Measurements from ENCODE around the gene HPS5. TPM values are rescaled to one million over a fixed set of nuclear protein-coding genes. Genes with fewer than 3 reads are reported as not detected.

HPS5 gene
- polyA plus RNA-seq, 1 donor (not counting 4 experiments of a cell fraction or from before 2014, with no cell fraction given), result 20.9 TPM

DNA sequence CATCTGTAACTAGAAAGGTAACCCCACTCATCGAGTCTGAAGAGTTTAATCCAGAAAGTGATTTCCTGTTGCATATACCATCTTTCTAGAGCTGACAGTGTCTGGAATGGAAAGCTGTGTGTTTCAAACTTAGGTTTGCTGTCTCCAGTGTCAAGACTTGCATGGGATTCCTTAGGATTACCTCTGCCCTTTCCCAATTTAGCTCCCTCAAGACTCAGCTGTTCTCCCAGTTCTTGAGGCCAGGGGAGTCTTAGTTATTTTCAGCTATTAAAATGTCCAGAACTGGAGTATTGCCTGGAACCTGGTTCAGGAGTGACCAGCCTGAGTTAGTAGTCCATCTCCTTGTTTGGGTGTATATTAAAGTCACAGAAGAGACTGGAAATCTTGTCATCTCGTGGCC lies 47.5 kb upstream of the HPS5 start:
- Histone ChIP-seq H3K27ac (ENCODE audit: control insufficient read depth, insufficient read depth, low read length) (no peak overlapping the region), H3K36me3 (ENCODE audit: control insufficient read depth in 2 of 2, extremely low read depth in 1 of 2, insufficient read depth in 2 of 2, low read length in 2 of 2) (peaks cover 9% of the 10 kb centered on the region in 2 experiments), H3K4me2 (ENCODE audit: control insufficient read depth, extremely low read depth, insufficient read depth, low read depth, low read length) (no peak overlapping the region), H3K9me3 (ENCODE audit: control insufficient read depth, low read depth, low read length) (no peaks in the 10 kb centered on the region), H4K20me1 (ENCODE audit: control insufficient read depth, extremely low read depth, insufficient read depth, low read length) (no peaks in the 10 kb centered on the region), H3K4me1 (ENCODE audit: control insufficient read depth, extremely low read depth, insufficient read depth, low read length) (no peaks in the 10 kb centered on the region), H3K9me1 (ENCODE audit: control insufficient read depth, extremely low read depth, insufficient read depth, low read length) (no peaks in the 10 kb centered on the region), H3K9ac (ENCODE audit: control insufficient read depth, extremely low read depth, insufficient read depth, low read length) (no peak overlapping the region), H2AFZ (ENCODE audit: control insufficient read depth, low read length) (no peak overlapping the region), H3K4me3 (ENCODE audit: control insufficient read depth in 2 of 3, extremely low read depth in 1 of 3, insufficient read depth in 2 of 3, low read depth in 1 of 3, low read length in 3 of 3) (no peak overlapping the region), H3K79me2 (ENCODE audit: control insufficient read depth, insufficient read depth, low read length) (no peaks in the 10 kb centered on the region), H3K27me3 (ENCODE audit: control insufficient read depth, extremely low read depth, insufficient read depth, low read length) (no peaks in the 10 kb centered on the region)
- dilution Hi-C loops (cut with MboI; ENCODE audit: extremely low pct_ligation_motif_present, low sequenced_read_pairs), result no loop called here
- TF ChIP-seq, protein P1, sequence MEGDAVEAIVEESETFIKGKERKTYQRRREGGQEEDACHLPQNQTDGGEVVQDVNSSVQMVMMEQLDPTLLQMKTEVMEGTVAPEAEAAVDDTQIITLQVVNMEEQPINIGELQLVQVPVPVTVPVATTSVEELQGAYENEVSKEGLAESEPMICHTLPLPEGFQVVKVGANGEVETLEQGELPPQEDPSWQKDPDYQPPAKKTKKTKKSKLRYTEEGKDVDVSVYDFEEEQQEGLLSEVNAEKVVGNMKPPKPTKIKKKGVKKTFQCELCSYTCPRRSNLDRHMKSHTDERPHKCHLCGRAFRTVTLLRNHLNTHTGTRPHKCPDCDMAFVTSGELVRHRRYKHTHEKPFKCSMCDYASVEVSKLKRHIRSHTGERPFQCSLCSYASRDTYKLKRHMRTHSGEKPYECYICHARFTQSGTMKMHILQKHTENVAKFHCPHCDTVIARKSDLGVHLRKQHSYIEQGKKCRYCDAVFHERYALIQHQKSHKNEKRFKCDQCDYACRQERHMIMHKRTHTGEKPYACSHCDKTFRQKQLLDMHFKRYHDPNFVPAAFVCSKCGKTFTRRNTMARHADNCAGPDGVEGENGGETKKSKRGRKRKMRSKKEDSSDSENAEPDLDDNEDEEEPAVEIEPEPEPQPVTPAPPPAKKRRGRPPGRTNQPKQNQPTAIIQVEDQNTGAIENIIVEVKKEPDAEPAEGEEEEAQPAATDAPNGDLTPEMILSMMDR (optimal IDR thresholded peaks at IDR 0.05 in 1 of 3, IDR thresholded peaks at IDR 0.05 in 1 of 3, conservative IDR thresholded peaks at IDR 0.05 in 1 of 3; ENCODE audit: extremely low read depth in 1 of 3, insufficient read depth in 2 of 3, low read length in 3 of 3), result no peak
- TF ChIP-seq EZH2 (IDR thresholded peaks at IDR 0.05; ENCODE audit: low read length), result no peak
- FAIRE-seq (no peak), DNase-seq (ENCODE audit: low read depth, low spot score) (no peak)

DNA sequence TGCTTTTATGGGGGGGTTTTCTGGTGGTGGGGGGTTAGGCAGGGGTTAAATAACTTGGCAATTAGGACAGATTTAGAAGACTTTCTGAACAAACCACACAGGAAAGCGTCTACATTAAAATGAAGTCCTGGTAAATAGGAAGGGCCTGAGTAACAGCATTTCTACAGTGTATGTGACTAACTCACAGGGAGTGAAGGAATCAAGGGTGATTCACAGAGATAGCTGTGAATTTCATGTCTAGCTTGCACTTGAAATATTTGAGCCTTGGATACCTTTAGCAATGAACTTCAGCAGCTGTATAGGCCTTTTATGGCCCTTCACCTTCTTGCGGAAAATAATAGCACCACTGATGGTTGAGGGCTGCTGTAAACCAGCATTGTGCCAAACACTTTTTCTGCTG lies 46.3 kb upstream of the HPS5 start:
- Histone ChIP-seq H3K4me1 (ENCODE audit: control insufficient read depth, extremely low read depth, insufficient read depth, low read length) (no peaks in the 10 kb centered on the region), H3K27ac (ENCODE audit: control insufficient read depth, insufficient read depth, low read length) (no peak overlapping the region), H3K4me3 (ENCODE audit: control insufficient read depth in 2 of 3, extremely low read depth in 1 of 3, insufficient read depth in 2 of 3, low read depth in 1 of 3, low read length in 3 of 3) (no peak overlapping the region), H3K27me3 (ENCODE audit: control insufficient read depth, extremely low read depth, insufficient read depth, low read length) (no peaks in the 10 kb centered on the region), H3K79me2 (ENCODE audit: control insufficient read depth, insufficient read depth, low read length) (no peaks in the 10 kb centered on the region), H3K4me2 (ENCODE audit: control insufficient read depth, extremely low read depth, insufficient read depth, low read depth, low read length) (no peak overlapping the region), H3K9me1 (ENCODE audit: control insufficient read depth, extremely low read depth, insufficient read depth, low read length) (no peaks in the 10 kb centered on the region), H3K9me3 (ENCODE audit: control insufficient read depth, low read depth, low read length) (no peaks in the 10 kb centered on the region), H4K20me1 (ENCODE audit: control insufficient read depth, extremely low read depth, insufficient read depth, low read length) (no peaks in the 10 kb centered on the region), H3K36me3 (ENCODE audit: control insufficient read depth in 2 of 2, extremely low read depth in 1 of 2, insufficient read depth in 2 of 2, low read length in 2 of 2) (peaks cover 9 to 11% of the 10 kb centered on the region in 2 experiments), H3K9ac (ENCODE audit: control insufficient read depth, extremely low read depth, insufficient read depth, low read length) (no peak overlapping the region), H2AFZ (ENCODE audit: control insufficient read depth, low read length) (no peak overlapping the region)
- DNase-seq (ENCODE audit: low read depth, low spot score) (no peak), FAIRE-seq (no peak)
- dilution Hi-C loops (cut with MboI; ENCODE audit: extremely low pct_ligation_motif_present, low sequenced_read_pairs), result no loop called here
- TF ChIP-seq EZH2 (IDR thresholded peaks at IDR 0.05; ENCODE audit: low read length), result no peak
- TF ChIP-seq, protein P1 (optimal IDR thresholded peaks at IDR 0.05 in 1 of 3, IDR thresholded peaks at IDR 0.05 in 1 of 3, conservative IDR thresholded peaks at IDR 0.05 in 1 of 3; ENCODE audit: extremely low read depth in 1 of 3, insufficient read depth in 2 of 3, low read length in 3 of 3), result no peak
